Activated naive CD4-positive, alpha-beta T cell treated with anti-CD3 and anti-CD28 coated beads, Interleukin-2, amount 50 U/mL, for 24 hours (primary cell): Measurements from ENCODE around the gene GABRG3.

Experiments used
- H3K27ac Mint-ChIP-seq: one replicate; pipeline ENCODE4 v1.8.0; 2021; ENCODE audit warnings: mild to moderate bottlenecking, mixed read lengths
- H3K27me3 Mint-ChIP-seq: one replicate; pipeline ENCODE4 v1.8.0; 2021; ENCODE audit warnings: mixed read lengths
- H3K36me3 Mint-ChIP-seq: one replicate; pipeline ENCODE4 v1.8.0; 2021; ENCODE audit warnings: mixed read lengths
- H3K4me1 Mint-ChIP-seq: one replicate; pipeline ENCODE4 v1.8.0; 2021; ENCODE audit warnings: mixed read lengths
- H3K4me3 Mint-ChIP-seq: one replicate; pipeline ENCODE4 v1.8.0; 2021; ENCODE audit warnings: mild to moderate bottlenecking, mixed read lengths
- H3K9me3 Mint-ChIP-seq: one replicate; pipeline ENCODE4 v1.8.0; 2021; ENCODE audit warnings: mixed read lengths

The GABRG3 gene

DNA sequence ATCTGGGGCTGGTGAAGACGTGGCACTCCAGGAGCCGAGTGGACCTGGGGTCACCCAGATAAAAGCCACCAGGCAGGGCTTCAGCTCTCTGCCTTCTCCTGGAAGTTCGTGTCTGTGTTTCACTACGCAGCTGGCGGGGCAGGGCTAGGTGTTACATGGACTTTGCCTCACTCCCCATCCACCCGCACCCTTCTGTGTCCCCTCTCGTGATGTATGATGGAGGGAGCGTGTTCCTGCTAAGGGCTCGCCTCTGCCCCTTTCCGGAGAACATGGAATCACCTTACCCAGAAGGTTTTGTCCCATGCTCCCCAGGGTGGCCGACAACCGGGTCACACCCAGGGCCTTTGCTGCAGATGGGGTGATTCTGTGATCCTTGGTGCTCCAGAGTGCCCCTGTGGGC, 96.2 kb downstream of the GABRG3 start:
- no peaks in the 10 kb centered on the region for H3K4me1 Mint-ChIP-seq
- peaks cover 6% of the 10 kb centered on the region for H3K9me3 Mint-ChIP-seq
- H3K27me3 Mint-ChIP-seq: no peaks in the 10 kb centered on the region

GRCh38 chr15:27070841-27071240, 99.9 kb downstream of the GABRG3 start:
- no peaks in the 10 kb centered on the region for H3K27me3 Mint-ChIP-seq
- peaks cover 6% of the 10 kb centered on the region for H3K9me3 Mint-ChIP-seq
- H3K4me3 Mint-ChIP-seq: no peak overlapping the region
- no peak overlapping the region for H3K27ac Mint-ChIP-seq
- H3K36me3 Mint-ChIP-seq: peaks cover 2% of the 10 kb centered on the region
- H3K4me1 Mint-ChIP-seq: no peaks in the 10 kb centered on the region

More for the DNA sequence above, 96.2 kb downstream of the GABRG3 start:
- Mint-ChIP-seq H3K36me3 (peaks cover 2% of the 10 kb centered on the region), H3K27ac (no peak overlapping the region), H3K4me3 (no peak overlapping the region)

DNA sequence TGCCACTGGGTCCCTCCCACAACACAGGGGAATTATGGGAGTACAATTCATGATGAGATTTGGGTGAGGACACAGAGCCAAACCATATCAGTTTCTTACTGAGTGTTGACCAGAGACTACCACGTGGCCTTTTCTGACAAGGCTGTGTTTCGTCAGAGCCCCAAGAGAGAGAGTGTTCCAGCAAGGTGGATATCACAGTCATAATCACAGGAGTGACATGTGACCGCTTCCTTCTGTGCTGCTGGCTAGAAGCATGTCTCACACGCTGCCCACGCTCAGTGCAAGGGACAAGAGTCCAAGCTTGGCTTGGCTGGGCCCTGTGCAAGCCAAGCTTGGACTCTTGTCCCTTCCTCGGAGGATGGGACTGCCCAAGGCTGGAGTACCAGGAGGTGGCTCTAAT, 103.2 kb downstream of the GABRG3 start:
- no peaks in the 10 kb centered on the region for H3K36me3 Mint-ChIP-seq
- H3K4me3 Mint-ChIP-seq: no peak overlapping the region
- no peak overlapping the region for H3K27ac Mint-ChIP-seq
- H3K27me3 Mint-ChIP-seq: no peaks in the 10 kb centered on the region
- H3K4me1 Mint-ChIP-seq: no peaks in the 10 kb centered on the region
- H3K9me3 Mint-ChIP-seq: no peaks in the 10 kb centered on the region

DNA sequence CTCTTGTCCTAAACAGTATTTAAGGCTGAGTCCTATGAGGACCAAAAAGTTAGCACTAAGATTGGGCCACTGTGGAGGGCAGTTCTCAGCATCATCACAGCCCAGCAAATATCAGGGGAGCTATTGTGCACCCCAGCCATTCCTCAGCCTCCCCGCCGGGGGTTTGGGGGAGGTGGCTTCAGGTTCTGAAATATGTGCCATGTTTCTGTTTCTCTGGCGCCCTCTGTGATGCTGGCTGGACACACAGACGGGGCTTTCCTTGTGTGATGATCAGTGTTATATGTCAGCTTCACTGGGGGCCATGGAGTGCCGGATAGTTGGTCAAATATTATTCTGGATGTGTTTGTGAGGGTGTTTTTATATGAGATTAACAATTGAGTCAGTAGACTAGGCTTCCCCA, 106.8 kb downstream of the GABRG3 start:
- no peaks in the 10 kb centered on the region for H3K9me3 Mint-ChIP-seq
- H3K4me3 Mint-ChIP-seq: no peak overlapping the region
- no peaks in the 10 kb centered on the region for H3K4me1 Mint-ChIP-seq
- no peaks in the 10 kb centered on the region for H3K27me3 Mint-ChIP-seq
- H3K36me3 Mint-ChIP-seq: no peaks in the 10 kb centered on the region
- no peak overlapping the region for H3K27ac Mint-ChIP-seq

- Mint-ChIP-seq H3K27me3 (no peaks in the 10 kb centered on the region), H3K4me1 (no peaks in the 10 kb centered on the region), H3K4me3 (no peak overlapping the region), H3K36me3 (no peaks in the 10 kb centered on the region), H3K9me3 (no peaks in the 10 kb centered on the region), H3K27ac (no peak overlapping the region)
Measured at GRCh38 chr15:27081676-27082418, 110.9 kb downstream of the GABRG3 start.

- Mint-ChIP-seq H3K27me3 (no peaks in the 10 kb centered on the region), H3K27ac (no peak overlapping the region), H3K9me3 (no peaks in the 10 kb centered on the region), H3K4me1 (no peaks in the 10 kb centered on the region), H3K36me3 (no peaks in the 10 kb centered on the region), H3K4me3 (no peak overlapping the region)
Measured at GRCh38 chr15:27082526-27082925, 111.5 kb downstream of the GABRG3 start.

DNA sequence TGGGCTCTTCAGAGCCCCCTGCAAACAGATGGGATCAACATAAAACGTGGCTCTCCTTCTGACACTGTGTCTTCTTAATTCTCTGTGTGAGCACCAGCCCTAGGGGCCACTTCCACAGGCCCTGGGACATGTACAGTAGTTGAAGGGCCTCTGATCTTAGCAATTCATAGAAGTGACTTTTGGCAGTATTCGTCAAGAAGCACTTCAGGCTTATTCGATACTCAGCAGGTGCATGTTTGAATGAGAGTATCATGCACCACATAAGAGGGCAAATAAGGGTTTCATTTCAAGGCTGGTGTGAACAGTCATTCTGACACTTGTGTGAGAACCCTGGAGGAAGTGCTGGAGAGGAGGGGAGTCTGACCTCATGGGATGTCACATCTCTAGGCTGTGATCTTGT, 113.9 kb downstream of the GABRG3 start:
- Mint-ChIP-seq H3K4me1 (no peaks in the 10 kb centered on the region), H3K36me3 (no peaks in the 10 kb centered on the region), H3K27me3 (no peaks in the 10 kb centered on the region), H3K27ac (no peak overlapping the region), H3K4me3 (no peak overlapping the region), H3K9me3 (no peaks in the 10 kb centered on the region)

GRCh38 chr15:27086149-27086548, 115.2 kb downstream of the GABRG3 start:
- H3K27me3 Mint-ChIP-seq: no peaks in the 10 kb centered on the region
- H3K36me3 Mint-ChIP-seq: no peaks in the 10 kb centered on the region
- H3K9me3 Mint-ChIP-seq: no peaks in the 10 kb centered on the region
- H3K4me3 Mint-ChIP-seq: no peak overlapping the region
- H3K4me1 Mint-ChIP-seq: no peaks in the 10 kb centered on the region
- H3K27ac Mint-ChIP-seq: no peak overlapping the region

- Mint-ChIP-seq H3K27ac (no peak overlapping the region), H3K4me1 (no peaks in the 10 kb centered on the region), H3K9me3 (no peaks in the 10 kb centered on the region), H3K4me3 (no peak overlapping the region), H3K36me3 (no peaks in the 10 kb centered on the region), H3K27me3 (no peaks in the 10 kb centered on the region)
Measured at GRCh38 chr15:27086805-27087204, 115.8 kb downstream of the GABRG3 start.

DNA sequence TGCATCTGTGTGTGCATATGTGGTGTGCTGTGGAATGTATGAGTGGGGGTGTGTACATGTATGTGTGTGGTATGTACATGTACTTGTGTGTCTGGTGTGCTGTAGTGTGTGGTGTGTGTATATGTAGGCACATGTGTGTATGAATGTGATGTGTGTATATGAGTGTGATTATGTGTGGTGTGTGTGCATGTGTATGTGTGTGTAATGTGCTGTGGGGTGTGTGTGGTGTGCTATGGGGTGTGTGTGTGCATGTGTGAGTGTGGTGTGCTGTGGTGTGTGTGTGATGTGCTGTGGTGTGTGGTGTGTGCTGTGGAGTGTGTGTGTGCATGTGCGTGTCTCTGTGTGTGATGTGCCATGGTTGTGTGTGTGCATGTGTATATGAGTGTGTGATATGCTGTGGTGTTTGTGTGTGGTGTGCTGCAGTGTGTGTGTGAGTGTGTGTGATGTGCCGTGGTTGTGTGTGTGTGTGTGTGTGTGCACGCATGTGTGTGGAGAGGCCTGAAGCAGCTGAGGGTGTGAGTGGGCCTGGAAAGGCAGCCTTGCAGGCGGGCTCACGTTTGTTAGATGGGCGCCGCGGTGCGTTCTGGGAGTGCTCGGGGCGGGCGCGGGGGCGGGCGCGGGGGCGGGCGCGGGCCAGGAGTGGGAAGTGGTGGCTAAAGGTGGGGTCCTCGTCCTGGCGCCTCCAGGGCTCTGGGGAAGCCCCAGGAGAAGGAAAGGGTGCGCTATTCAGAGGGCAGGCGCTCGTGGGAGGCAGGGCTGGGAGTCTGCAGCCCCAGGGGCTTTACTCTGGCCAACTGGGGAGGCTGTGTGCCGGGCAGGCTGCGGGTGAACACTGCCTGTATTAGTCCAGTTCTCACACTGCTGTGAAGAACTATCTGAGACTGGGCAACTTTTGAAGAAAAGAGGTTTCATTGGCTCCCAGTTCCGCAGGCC, 116.9 kb downstream of the GABRG3 start:
- Mint-ChIP-seq H3K4me3 (no peak overlapping the region), H3K27me3 (no peaks in the 10 kb centered on the region), H3K27ac (no peak overlapping the region), H3K4me1 (no peaks in the 10 kb centered on the region), H3K9me3 (no peaks in the 10 kb centered on the region), H3K36me3 (no peaks in the 10 kb centered on the region)

DNA sequence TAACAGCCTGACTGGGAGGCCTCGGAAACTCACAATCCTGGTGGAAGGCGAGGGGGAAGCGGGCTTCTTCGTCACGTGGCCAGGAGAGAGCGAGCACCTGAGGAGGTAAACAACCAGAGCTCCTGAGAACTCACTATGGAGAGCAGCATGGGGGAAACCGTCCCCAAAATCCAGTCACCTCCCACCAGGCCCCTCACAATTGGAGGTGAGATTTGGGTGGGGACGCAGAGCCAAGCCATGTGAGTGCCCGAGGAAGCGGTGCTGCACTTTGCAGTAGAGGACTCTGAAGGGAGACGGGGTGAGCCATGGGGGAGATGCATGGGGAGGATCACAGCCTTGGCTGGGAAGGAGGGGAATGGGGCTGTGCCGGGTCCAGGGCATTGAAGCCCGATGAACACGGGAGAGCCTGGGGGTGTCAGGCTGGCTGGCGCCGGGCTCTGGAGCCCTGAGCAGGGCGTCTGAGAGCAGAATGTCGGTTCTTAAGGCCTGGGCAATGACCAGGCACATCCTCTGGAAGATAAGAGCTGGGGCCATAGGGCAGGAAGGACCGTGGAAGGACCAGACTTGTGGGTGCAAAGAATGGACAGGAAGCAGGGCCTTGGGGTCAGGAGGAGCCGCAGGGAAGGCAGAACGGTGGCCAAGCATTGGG, 117.7 kb downstream of the GABRG3 start:
- no peaks in the 10 kb centered on the region for H3K9me3 Mint-ChIP-seq
- no peak overlapping the region for H3K4me3 Mint-ChIP-seq
- no peak overlapping the region for H3K27ac Mint-ChIP-seq
- no peaks in the 10 kb centered on the region for H3K36me3 Mint-ChIP-seq
- H3K4me1 Mint-ChIP-seq: no peaks in the 10 kb centered on the region
- no peaks in the 10 kb centered on the region for H3K27me3 Mint-ChIP-seq

DNA sequence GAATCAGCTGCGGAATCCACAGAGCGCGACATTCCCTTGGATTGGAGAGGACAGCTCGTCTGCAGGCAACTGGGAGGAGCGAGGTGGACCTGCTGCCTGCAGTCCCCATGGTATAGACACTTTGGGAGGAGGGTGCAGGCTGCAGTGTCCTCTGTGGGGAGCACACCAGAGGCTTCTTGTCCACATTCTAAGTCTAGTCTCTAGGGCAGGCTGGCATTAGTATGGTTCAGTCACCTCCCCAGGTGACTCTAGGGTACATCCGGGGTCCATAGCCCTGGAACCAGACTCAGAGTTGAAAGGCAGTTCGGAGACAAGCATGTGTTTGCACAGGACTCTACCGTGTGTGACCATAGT, 118.2 kb downstream of the GABRG3 start:
- Mint-ChIP-seq H3K27me3 (no peaks in the 10 kb centered on the region), H3K4me1 (no peaks in the 10 kb centered on the region), H3K4me3 (no peak overlapping the region), H3K36me3 (no peaks in the 10 kb centered on the region), H3K9me3 (no peaks in the 10 kb centered on the region), H3K27ac (no peak overlapping the region)

- H3K27ac Mint-ChIP-seq: no peak overlapping the region
- H3K4me1 Mint-ChIP-seq: no peaks in the 10 kb centered on the region
- H3K4me3 Mint-ChIP-seq: no peak overlapping the region
- H3K36me3 Mint-ChIP-seq: no peaks in the 10 kb centered on the region
- H3K9me3 Mint-ChIP-seq: no peaks in the 10 kb centered on the region
- H3K27me3 Mint-ChIP-seq: no peaks in the 10 kb centered on the region
Measured at GRCh38 chr15:27089676-27090075, 118.7 kb downstream of the GABRG3 start.

DNA sequence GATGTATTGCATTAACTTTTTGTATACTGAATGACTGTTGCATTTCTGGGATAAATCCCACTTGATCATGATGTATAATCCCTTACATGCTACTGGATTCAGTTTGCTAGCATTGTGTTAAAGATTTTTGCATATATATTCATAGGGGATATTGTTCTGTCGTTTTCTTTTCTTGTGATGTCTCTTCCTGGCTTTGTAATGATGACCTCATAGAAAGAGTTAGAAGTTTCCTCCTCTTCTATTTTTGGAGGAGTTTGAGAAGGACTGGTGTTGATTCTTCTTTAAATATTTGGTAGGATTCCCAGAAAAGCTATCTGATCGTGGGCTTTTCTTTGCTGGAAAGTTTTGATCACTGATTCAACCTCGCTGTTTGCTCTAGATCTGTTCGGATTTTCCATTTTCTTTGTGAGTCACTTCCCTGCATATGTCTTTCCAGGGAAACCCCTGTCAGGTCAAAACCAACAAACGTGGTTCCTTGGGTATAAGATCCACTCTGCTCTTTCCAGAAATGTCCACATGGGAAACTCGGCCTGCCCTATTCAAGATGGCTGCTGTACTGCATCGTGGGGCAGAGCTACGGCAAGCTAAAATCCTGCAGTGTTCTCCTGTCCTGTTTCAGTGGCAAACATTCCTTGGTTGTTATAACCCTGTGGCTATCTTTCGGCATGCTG, 120.4 kb downstream of the GABRG3 start:
- Mint-ChIP-seq H3K27me3 (peaks cover 2% of the 10 kb centered on the region), H3K4me3 (no peak overlapping the region), H3K4me1 (no peaks in the 10 kb centered on the region), H3K9me3 (peaks cover 6% of the 10 kb centered on the region), H3K36me3 (no peaks in the 10 kb centered on the region), H3K27ac (no peak overlapping the region)

GRCh38 chr15:27092390-27092789, 121.4 kb downstream of the GABRG3 start:
- Mint-ChIP-seq H3K27me3 (peaks cover 2% of the 10 kb centered on the region), H3K27ac (no peak overlapping the region), H3K9me3 (peaks cover 6% of the 10 kb centered on the region), H3K36me3 (no peaks in the 10 kb centered on the region), H3K4me3 (no peak overlapping the region), H3K4me1 (no peaks in the 10 kb centered on the region)
